ENCODE data around the gene GRM8. TPM values are rescaled to one million over a fixed set of nuclear protein-coding genes. Genes with fewer than 3 reads are reported as not detected.

The GRM8 gene
- total and polyA plus RNA-seq, 2 donors from 2014 or later: 3.2 TPM; not detected in 1

DNA sequence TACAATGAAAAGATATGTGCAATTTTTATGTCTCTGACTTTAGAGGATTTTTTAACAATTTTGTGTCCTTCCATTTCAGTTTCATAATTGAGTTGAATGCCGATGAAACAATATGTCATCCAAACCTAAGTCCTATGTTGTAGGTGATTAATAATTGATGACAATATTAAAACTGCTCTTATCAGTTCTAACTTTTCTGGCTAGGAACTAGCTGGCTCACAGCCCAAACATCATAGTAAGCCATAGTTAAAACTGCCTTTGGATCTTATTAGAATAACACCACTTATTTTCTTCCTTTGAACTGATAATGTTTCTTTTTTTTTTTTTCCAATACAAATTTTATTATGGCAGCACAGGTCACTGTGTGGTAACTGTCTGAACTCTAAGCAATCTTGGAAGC is 230.9 kb downstream of the GRM8 start:
- intact Hi-C loops (cut with DNase I): no loop called here
- Histone ChIP-seq H3K4me3 (ENCODE audit: low read length in 3 of 3) (no peak overlapping the region), H3K9ac (ENCODE audit: low read length in 3 of 3) (no peak overlapping the region), H3K27ac (ENCODE audit: low read depth in 2 of 2, low read length in 2 of 2) (no peak overlapping the region), H3K36me3 (ENCODE audit: control insufficient read depth in 2 of 3, insufficient read depth in 3 of 3, low read length in 3 of 3) (no peaks in the 10 kb centered on the region), H3K27me3 (ENCODE audit: control insufficient read depth, insufficient read depth, low read length) (no peaks in the 10 kb centered on the region), H3K9me3 (ENCODE audit: control insufficient read depth in 2 of 3, insufficient read depth in 1 of 3, low read length in 3 of 3) (no peaks in the 10 kb centered on the region), H3K4me1 (ENCODE audit: control insufficient read depth in 2 of 3, insufficient read depth in 2 of 3, low read depth in 1 of 3, low read length in 3 of 3) (no peaks in the 10 kb centered on the region)
- FAIRE-seq (no peak), DNase-seq (no peak)
- TF ChIP-seq, protein P1, sequence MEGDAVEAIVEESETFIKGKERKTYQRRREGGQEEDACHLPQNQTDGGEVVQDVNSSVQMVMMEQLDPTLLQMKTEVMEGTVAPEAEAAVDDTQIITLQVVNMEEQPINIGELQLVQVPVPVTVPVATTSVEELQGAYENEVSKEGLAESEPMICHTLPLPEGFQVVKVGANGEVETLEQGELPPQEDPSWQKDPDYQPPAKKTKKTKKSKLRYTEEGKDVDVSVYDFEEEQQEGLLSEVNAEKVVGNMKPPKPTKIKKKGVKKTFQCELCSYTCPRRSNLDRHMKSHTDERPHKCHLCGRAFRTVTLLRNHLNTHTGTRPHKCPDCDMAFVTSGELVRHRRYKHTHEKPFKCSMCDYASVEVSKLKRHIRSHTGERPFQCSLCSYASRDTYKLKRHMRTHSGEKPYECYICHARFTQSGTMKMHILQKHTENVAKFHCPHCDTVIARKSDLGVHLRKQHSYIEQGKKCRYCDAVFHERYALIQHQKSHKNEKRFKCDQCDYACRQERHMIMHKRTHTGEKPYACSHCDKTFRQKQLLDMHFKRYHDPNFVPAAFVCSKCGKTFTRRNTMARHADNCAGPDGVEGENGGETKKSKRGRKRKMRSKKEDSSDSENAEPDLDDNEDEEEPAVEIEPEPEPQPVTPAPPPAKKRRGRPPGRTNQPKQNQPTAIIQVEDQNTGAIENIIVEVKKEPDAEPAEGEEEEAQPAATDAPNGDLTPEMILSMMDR (IDR thresholded peaks at IDR 0.05; ENCODE audit: borderline replicate concordance, extremely low read depth, insufficient read depth): no peak

DNA sequence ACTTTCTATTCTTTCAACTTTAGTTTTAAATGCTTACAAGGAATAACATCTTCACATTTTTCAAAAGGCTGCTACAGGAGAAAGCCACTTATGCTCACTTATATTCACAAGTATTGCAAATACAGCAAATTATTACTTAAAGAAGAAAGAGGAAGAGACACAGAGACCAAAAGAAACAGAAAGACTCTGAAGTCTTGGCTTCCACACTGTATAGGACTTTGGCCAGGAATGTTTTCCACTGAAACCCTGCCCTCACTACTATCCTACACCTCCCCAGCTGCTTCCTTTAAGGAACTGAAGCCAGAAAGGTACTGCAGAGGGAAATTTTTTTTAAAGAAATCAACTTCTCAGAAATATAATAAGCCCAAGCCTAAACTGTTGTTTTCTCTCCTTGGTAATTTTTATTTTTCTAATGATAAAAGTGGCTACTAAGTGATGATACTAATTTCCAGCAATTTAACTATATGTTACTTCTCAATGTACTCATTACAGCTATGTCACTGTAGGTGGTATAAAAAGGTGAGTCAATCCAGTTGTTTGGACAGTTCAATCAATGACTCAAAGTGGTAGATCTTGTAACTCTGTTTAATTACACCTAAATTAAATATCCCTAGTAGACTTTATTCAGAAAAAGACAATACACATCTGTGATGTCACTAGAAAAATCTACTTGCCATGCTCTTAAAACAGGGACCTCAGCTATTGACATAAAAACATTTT is 231.6 kb downstream of the GRM8 start:
- Histone ChIP-seq H3K27me3 (ENCODE audit: control insufficient read depth, insufficient read depth, low read length) (no peaks in the 10 kb centered on the region), H3K4me3 (ENCODE audit: low read length in 3 of 3) (no peak overlapping the region), H3K9me3 (ENCODE audit: control insufficient read depth in 2 of 3, insufficient read depth in 1 of 3, low read length in 3 of 3) (no peaks in the 10 kb centered on the region), H3K27ac (ENCODE audit: low read depth in 2 of 2, low read length in 2 of 2) (no peak overlapping the region), H3K9ac (ENCODE audit: low read length in 3 of 3) (no peak overlapping the region), H3K4me1 (ENCODE audit: control insufficient read depth in 2 of 3, insufficient read depth in 2 of 3, low read depth in 1 of 3, low read length in 3 of 3) (no peaks in the 10 kb centered on the region), H3K36me3 (ENCODE audit: control insufficient read depth in 2 of 3, insufficient read depth in 3 of 3, low read length in 3 of 3) (no peaks in the 10 kb centered on the region)
- no peak for FAIRE-seq
- TF ChIP-seq, protein P1 (IDR thresholded peaks at IDR 0.05; ENCODE audit: borderline replicate concordance, extremely low read depth, insufficient read depth): no peak
- no peak for DNase-seq
- intact Hi-C loops (cut with DNase I): no loop called here

DNA sequence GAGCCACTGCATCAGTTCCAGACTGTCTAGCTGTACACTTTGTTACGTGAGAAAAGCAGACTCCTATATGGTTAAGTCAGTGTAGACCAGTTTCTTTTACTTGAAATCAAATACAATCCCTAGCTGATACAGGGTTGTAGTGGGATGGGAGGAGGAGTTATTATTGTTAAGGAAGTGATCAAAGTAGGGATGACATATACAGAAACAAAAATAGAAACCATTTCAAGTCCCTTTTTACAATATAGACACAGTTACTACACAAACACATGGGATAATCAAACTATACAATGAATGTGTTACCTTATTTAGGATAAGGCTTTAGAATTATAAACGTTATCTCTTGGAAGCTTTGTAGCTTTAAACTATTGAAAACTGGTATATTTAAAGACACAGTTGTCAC is 233.9 kb downstream of the GRM8 start:
- Histone ChIP-seq H3K9ac (ENCODE audit: low read length in 3 of 3) (no peak overlapping the region), H3K4me3 (ENCODE audit: low read length in 3 of 3) (no peak overlapping the region), H3K27me3 (ENCODE audit: control insufficient read depth, insufficient read depth, low read length) (no peaks in the 10 kb centered on the region), H3K27ac (ENCODE audit: low read depth in 2 of 2, low read length in 2 of 2) (no peak overlapping the region), H3K9me3 (ENCODE audit: control insufficient read depth in 2 of 3, insufficient read depth in 1 of 3, low read length in 3 of 3) (no peaks in the 10 kb centered on the region), H3K36me3 (ENCODE audit: control insufficient read depth in 2 of 3, insufficient read depth in 3 of 3, low read length in 3 of 3) (no peaks in the 10 kb centered on the region), H3K4me1 (ENCODE audit: control insufficient read depth in 2 of 3, insufficient read depth in 2 of 3, low read depth in 1 of 3, low read length in 3 of 3) (no peaks in the 10 kb centered on the region)
- TF ChIP-seq, protein P1 (IDR thresholded peaks at IDR 0.05; ENCODE audit: borderline replicate concordance, extremely low read depth, insufficient read depth): no peak
- FAIRE-seq: no peak
- intact Hi-C loops (cut with DNase I): no loop called here
- no peak for DNase-seq

DNA sequence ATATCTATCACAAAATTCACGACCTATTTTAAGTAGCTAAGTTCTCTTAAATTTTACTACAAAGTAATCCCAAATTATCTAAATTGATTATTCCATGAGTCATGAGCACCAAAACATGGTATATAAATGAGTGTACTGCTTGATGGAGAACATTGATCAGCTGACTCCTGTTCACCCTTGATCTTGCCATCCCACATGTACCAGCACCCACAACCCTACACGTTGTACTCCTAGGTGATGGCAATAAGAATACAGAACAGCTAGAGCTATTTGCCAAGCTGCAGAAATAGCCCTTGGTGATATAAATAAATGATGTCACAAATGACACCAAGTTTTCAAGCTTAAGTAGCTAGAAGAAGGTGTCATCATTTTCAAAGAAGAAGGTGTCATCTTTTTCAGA is 235.5 kb downstream of the GRM8 start:
- Histone ChIP-seq H3K4me1 (ENCODE audit: control insufficient read depth in 2 of 3, insufficient read depth in 2 of 3, low read depth in 1 of 3, low read length in 3 of 3) (no peaks in the 10 kb centered on the region), H3K4me3 (ENCODE audit: low read length in 3 of 3) (no peak overlapping the region), H3K36me3 (ENCODE audit: control insufficient read depth in 2 of 3, insufficient read depth in 3 of 3, low read length in 3 of 3) (no peaks in the 10 kb centered on the region), H3K27me3 (ENCODE audit: control insufficient read depth, insufficient read depth, low read length) (no peaks in the 10 kb centered on the region), H3K9me3 (ENCODE audit: control insufficient read depth in 2 of 3, insufficient read depth in 1 of 3, low read length in 3 of 3) (no peaks in the 10 kb centered on the region), H3K9ac (ENCODE audit: low read length in 3 of 3) (no peak overlapping the region), H3K27ac (ENCODE audit: low read depth in 2 of 2, low read length in 2 of 2) (no peak overlapping the region)
- intact Hi-C loops (cut with DNase I): no loop called here
- no peak for FAIRE-seq
- DNase-seq: no peak
- TF ChIP-seq, protein P1 (IDR thresholded peaks at IDR 0.05; ENCODE audit: borderline replicate concordance, extremely low read depth, insufficient read depth): no peak

All from kidney (tissue), 14 donors.